HEK293T (cell line): ENCODE results near the gene SLC28A1.

ENCODE experiments used
- ARNT ChIP-seq: fragments of 450-650 bp; IDR thresholded peaks from 2 replicates; pipeline ENCODE4 v1.6.1; 2017; ENCODE audit warnings: mild to moderate bottlenecking
- BHLHE40 ChIP-seq: fragments of 450-650 bp; IDR thresholded peaks from 2 replicates; pipeline ENCODE4 v1.6.1; 2016; ENCODE audit warnings: mild to moderate bottlenecking, moderate library complexity, borderline replicate concordance
- ELF4 ChIP-seq: fragments of 450-650 bp; IDR thresholded peaks from 2 replicates; pipeline ENCODE4 v1.6.1; 2017; ENCODE audit warnings: antibody characterized with exemption
- FOXA1 ChIP-seq: fragments of 450-650 bp; IDR thresholded peaks from 2 replicates; pipeline ENCODE4 v1.6.1; 2016; ENCODE audit warnings: mild to moderate bottlenecking
- FOXK2 ChIP-seq: fragments of 450-650 bp; IDR thresholded peaks from 2 replicates; pipeline ENCODE4 v1.6.1; 2016; ENCODE audit warnings: mild to moderate bottlenecking
- HDGF ChIP-seq: fragments of 450-650 bp; IDR thresholded peaks from 2 replicates; pipeline ENCODE4 v1.6.1; 2017; ENCODE audit warnings: antibody characterized with exemption, borderline replicate concordance
- LEF1 ChIP-seq: fragments of 450-650 bp; IDR thresholded peaks from 2 replicates; pipeline ENCODE4 v1.6.1; 2017; ENCODE audit warnings: mild to moderate bottlenecking, borderline replicate concordance
- NFRKB ChIP-seq: fragments of 450-650 bp; IDR thresholded peaks from 2 replicates; pipeline ENCODE4 v1.6.1; 2016; ENCODE audit warnings: mild to moderate bottlenecking, moderate library complexity
- PKNOX1 ChIP-seq: fragments of 450-650 bp; IDR thresholded peaks from 2 replicates; pipeline ENCODE4 v1.6.1; 2016
- SP1 ChIP-seq: fragments of 450-650 bp; IDR thresholded peaks from 2 replicates; pipeline ENCODE4 v1.6.1; 2017
- SUZ12 ChIP-seq: fragments of 450-650 bp; IDR thresholded peaks from 2 replicates; pipeline ENCODE4 v1.6.1; 2016; ENCODE audit warnings: mild to moderate bottlenecking
- TARDBP ChIP-seq: fragments of 450-650 bp; IDR thresholded peaks from 2 replicates; pipeline ENCODE4 v1.6.1; 2016
- ZNF384 ChIP-seq: fragments of 450-650 bp; IDR thresholded peaks from 2 replicates; pipeline ENCODE4 v1.6.1; 2016

GRCh38 chr15:84901540-84901939 lies 17.1 kb downstream of the SLC28A1 start:
- TF ChIP-seq HDGF (no peak), SP1 (no peak), SUZ12 (no peak), ARNT (no peak), TARDBP (no peak), FOXK2 (no peak), ZNF384 (no peak), PKNOX1 (no peak), NFRKB (no peak), FOXA1 (no peak), BHLHE40 (no peak), LEF1 (no peak), ELF4 (no peak)
